ENCODE measurements around the gene CAMK1G.

- TF ChIP-seq EZH2 (IDR thresholded peaks at IDR 0.05; ENCODE audit: insufficient read depth, poor library complexity, severe bottlenecking): no peak
- TF ChIP-seq EZH2phosphoT487 (IDR thresholded peaks at IDR 0.05; ENCODE audit: insufficient read depth, low read depth): no peak
These were observed 31.4 kb downstream of the CAMK1G start for GRCh38 chr1:209614906-209615305.
